Activated T-cell treated with anti-CD3 and anti-CD28 coated beads for 4 hours (primary cell): ENCODE measurements around the gene GDF10.

Experiments
- DNase-seq: peaks from one replicate; pipeline ENCODE4 v3.0.0-alpha.2; 2020

The GDF10 gene

GRCh38 chr10:47294501-47294900, 5.5 kb upstream of the GDF10 start:
- no peak for DNase-seq

DNA sequence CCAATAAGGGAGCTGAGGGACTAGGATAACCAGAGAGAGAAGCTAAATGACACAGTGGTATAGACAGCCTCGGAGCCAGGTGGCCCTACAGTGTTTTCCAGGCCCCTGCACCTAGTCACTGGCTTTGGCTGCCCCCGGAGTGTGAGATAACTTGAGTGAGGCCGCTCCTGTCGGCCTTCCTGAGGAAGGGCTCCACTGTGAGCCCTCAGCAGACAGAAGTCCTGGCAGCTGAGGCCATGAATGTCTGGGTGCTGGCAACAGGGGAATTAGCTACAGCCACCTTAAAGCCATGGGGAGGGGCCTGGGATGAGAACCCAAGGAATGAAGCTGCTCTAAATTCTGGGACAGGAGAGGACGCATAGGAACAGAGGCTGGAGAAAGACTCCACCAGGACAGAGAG, 4.6 kb upstream of the GDF10 start:
- DNase-seq, result no peak

GRCh38 chr10:47296156-47296894, 3.7 kb upstream of the GDF10 start:
- DNase-seq, result no peak

- no peak for DNase-seq
Measured at GRCh38 chr10:47296941-47297340, 3.1 kb upstream of the GDF10 start.

- DNase-seq, result no peak
Measured at GRCh38 chr10:47297866-47298540, 2.0 kb upstream of the GDF10 start.

- no peak for DNase-seq
Measured at GRCh38 chr10:47298715-47299114, 1.3 kb upstream of the GDF10 start.

- no peak for DNase-seq
Measured at GRCh38 chr10:47300429-47300931, 483 bp downstream of the GDF10 start.

DNA sequence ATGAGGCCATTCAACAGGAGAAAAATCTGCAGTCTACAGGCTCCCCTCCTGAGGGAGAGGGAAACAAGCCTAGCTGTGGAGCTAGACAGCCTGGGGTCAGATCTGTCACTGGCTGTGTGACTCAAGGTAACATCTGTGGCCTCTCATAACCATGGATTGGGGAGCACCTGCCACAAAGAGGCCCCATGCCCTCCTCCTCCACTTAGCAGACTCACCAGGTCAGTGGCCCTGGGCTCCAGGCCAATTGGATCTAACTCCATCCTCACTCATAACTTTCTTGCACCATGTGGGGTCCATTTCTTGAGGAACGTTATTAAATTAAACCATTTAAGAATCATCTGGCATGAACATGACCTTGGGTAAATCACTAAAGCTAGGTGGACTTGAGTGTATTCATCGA, 1.8 kb downstream of the GDF10 start:
- no peak for DNase-seq

DNA sequence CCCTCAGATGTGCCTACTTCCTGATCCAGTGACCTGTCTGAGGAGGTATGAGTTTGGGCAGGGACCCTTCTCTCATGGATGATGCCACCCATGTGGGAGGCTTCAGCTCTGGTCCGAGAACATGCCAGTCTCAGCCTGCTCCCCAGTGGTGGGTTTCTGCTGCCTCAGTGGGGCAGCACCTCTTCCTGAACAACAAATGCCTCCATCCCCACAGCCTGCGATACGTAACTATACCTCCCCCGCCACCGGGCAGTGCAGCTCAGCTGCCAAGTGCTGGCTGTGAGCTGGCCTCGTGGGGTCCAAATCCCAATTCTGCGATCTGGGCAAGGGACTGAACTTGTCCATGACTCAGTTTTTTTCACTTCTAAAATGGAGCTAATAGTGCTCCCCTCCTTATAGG, 3.1 kb downstream of the GDF10 start:
- no peak for DNase-seq

GRCh38 chr10:47303866-47304265, 3.9 kb downstream of the GDF10 start:
- DNase-seq, result no peak

DNA sequence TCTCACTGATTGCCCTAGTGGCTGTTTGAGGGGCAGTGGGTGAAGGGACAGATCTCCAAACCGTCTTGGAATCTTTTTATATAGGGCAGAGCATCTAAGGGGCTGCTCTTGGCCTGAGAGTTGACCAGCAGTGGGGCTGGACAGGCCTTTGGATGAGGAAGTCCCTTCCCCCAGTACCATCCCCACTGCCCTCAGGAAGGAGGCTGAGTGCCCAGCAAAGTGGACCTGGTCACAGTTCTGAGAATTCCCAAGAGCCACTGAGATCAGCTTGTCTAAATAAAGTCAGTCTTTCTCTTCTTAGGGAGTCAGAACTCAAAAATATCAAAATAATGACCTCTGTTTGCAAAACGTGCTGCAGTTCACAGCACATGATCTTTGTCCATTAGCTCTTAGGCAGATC, 5.6 kb downstream of the GDF10 start:
- DNase-seq, result no peak

DNA sequence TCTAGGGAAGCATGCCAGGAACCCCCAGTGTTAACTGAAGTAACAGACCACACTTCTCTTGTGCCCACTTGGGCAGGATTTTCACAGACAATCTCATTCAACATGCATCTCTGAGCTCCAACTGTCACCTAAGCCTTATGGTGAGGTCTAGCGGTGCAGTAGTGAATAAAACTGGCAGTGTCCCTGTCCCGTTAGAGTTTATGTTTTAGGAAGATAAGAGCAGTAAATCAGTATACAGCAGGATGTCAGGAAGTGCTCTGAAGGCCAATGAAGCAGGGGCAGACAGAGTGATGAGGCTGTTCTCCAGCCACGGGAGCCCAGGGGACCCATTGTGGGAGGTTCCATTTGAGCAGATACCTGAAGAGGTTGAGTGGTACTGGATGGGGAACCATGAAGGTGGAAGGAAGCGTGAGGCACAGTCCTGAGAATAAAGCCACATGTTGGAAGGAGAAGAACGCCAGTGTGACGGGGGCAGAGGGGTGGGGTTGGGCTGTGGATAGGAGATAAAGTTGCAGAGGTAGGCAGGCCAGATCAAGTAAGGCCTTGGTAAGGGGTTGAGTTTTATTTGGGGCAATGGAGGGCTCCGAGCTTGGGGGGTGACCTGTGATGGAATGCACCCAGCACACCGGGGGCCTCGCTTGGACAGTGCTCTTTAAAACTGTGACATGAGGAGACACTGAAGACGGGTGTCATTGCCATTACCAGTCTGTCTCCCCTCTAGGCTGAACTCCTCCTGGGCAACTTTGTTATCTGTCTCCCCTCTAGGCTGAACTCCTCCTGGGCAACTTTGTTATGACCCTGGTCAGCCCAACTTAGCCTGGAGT, 6.6 kb downstream of the GDF10 start:
- no peak for DNase-seq

GRCh38 chr10:47307381-47307780, 7.4 kb downstream of the GDF10 start:
- no peak for DNase-seq

- DNase-seq, result no peak
Measured at GRCh38 chr10:47308775-47309174, 8.8 kb downstream of the GDF10 start.

GRCh38 chr10:47309408-47310089, 9.6 kb downstream of the GDF10 start:
- no peak for DNase-seq

- no peak for DNase-seq
Measured at GRCh38 chr10:47310090-47310505, 10.1 kb downstream of the GDF10 start.

DNA sequence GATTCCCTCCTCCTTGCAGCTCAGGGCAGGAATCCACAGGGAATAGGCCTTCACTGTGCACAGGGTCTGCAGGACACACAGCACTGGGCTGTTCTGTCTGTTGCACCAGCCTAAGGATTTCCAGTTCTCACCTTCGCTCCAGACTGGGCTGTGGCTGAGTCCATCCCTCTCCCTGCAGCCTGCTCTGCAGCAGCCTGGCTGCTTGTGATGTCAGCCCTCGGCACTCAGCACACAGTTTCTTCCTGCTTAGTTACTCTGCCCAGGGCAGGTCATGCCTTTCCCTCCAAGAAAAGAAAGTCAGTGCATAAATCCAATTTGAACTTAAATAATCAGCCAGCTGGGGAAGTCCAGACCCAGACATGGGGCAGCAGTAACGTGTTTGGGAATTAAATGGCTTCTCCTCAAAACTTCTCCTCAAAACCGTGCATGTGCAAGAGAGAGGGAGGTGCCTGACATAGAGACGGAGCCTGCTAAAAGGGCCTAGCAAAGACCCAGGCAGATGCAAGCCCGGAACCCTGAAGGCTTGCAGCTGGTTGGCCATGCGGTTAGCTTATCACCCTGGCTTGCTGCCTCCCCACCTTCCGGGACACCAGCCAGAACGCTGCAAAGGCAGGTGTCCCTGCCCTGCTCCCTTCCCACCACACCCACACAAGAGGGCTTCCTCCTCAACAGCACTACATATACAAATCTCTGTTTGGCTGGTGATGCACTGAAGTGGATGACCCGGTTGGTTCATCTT, 11.4 kb downstream of the GDF10 start:
- peak; percentile 6 for DNase-seq

GRCh38 chr10:47311932-47312662, 12.1 kb downstream of the GDF10 start:
- peak; percentile 75 for DNase-seq

DNA sequence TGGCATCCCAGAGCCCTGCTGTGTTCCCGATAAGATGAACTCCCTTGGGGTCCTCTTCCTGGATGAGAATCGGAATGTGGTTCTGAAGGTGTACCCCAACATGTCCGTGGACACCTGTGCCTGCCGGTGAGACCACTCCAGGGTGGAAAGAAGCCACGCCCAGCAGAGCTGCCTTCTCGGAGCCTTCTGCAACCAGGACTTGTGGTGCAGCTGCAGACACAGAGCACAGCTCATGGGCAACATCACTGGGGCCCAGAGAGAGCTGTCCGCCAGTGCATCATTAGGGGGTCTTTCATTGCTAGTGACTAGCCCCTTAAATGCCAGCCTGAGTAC, 12.6 kb downstream of the GDF10 start:
- no peak for DNase-seq

GRCh38 chr10:47314416-47314970, 14.5 kb downstream of the GDF10 start:
- no peak for DNase-seq

DNA sequence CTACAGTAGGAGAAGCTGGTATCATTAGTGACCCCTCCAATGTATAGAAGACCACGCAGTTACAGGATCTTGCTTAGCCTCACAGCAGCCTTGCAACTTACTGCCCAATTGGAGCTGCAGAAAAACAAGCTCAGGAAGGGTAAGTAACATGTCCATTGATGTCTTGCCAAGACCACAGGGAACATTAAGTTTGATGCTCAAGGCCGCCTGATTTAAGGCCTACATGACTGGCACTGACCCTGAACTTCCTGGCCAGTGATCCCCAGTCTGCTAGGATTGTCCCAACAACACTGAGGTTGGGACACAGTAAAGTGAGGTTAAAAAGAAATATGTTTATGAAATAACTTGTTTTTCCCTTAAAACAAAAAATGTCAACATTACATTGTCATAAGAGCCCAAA, 15.4 kb downstream of the GDF10 start:
- no peak for DNase-seq
